ENCODE measurements around the gene FKBP1B.

- TF ChIP-seq ZFP3 (CRISPR knock-in tag; IDR thresholded peaks at IDR 0.05) (no peak), RARB (CRISPR knock-in tag; IDR thresholded peaks at IDR 0.05) (no peak), CSDC2 (CRISPR knock-in tag; IDR thresholded peaks at IDR 0.05) (no peak), ARNTL (CRISPR knock-in tag; IDR thresholded peaks at IDR 0.05; ENCODE audit: borderline replicate concordance, low read depth) (no peak), ZFP30 (CRISPR knock-in tag; IDR thresholded peaks at IDR 0.05) (no peak), PPARA (CRISPR knock-in tag; IDR thresholded peaks at IDR 0.05; ENCODE audit: borderline replicate concordance) (no peak), TOX (CRISPR knock-in tag; IDR thresholded peaks at IDR 0.05; ENCODE audit: borderline replicate concordance) (no peak), PATZ1 (CRISPR knock-in tag; IDR thresholded peaks at IDR 0.05; ENCODE audit: borderline replicate concordance) (no peak), OSR1 (CRISPR knock-in tag; IDR thresholded peaks at IDR 0.05) (no peak), ZC3H10 (CRISPR knock-in tag; IDR thresholded peaks at IDR 0.05) (no peak), GLIS3 (CRISPR knock-in tag; IDR thresholded peaks at IDR 0.05) (no peak)
- TF ChIP-seq, protein P1, sequence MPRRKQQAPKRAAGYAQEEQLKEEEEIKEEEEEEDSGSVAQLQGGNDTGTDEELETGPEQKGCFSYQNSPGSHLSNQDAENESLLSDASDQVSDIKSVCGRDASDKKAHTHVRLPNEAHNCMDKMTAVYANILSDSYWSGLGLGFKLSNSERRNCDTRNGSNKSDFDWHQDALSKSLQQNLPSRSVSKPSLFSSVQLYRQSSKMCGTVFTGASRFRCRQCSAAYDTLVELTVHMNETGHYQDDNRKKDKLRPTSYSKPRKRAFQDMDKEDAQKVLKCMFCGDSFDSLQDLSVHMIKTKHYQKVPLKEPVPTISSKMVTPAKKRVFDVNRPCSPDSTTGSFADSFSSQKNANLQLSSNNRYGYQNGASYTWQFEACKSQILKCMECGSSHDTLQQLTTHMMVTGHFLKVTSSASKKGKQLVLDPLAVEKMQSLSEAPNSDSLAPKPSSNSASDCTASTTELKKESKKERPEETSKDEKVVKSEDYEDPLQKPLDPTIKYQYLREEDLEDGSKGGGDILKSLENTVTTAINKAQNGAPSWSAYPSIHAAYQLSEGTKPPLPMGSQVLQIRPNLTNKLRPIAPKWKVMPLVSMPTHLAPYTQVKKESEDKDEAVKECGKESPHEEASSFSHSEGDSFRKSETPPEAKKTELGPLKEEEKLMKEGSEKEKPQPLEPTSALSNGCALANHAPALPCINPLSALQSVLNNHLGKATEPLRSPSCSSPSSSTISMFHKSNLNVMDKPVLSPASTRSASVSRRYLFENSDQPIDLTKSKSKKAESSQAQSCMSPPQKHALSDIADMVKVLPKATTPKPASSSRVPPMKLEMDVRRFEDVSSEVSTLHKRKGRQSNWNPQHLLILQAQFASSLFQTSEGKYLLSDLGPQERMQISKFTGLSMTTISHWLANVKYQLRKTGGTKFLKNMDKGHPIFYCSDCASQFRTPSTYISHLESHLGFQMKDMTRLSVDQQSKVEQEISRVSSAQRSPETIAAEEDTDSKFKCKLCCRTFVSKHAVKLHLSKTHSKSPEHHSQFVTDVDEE (CRISPR knock-in tag; IDR thresholded peaks at IDR 0.05): no peak
- TF ChIP-seq, protein P2, sequence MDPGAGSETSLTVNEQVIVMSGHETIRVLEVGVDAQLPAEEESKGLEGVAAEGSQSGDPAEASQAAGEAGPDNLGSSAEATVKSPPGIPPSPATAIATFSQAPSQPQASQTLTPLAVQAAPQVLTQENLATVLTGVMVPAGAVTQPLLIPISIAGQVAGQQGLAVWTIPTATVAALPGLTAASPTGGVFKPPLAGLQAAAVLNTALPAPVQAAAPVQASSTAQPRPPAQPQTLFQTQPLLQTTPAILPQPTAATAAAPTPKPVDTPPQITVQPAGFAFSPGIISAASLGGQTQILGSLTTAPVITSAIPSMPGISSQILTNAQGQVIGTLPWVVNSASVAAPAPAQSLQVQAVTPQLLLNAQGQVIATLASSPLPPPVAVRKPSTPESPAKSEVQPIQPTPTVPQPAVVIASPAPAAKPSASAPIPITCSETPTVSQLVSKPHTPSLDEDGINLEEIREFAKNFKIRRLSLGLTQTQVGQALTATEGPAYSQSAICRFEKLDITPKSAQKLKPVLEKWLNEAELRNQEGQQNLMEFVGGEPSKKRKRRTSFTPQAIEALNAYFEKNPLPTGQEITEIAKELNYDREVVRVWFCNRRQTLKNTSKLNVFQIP (CRISPR knock-in tag; IDR thresholded peaks at IDR 0.05; ENCODE audit: borderline replicate concordance, low read depth): no peak
Measured at GRCh38 chr2:24085200-24085489, 35.6 kb downstream of the FKBP1B start.
